Caco-2 (cell line): ENCODE measurements around the gene IFNK. TPM values are rescaled to one million over a fixed set of nuclear protein-coding genes. Genes with fewer than 3 reads are reported as not detected.
"Not testable (repeated sequence)": the region's sequence is repeated elsewhere in the genome, so short reads cannot be mapped to it uniquely, and the experiment has no call there.

Experiments
- BruUV-seq: library from RNA; stranded (reverse); fragments of 400-500 nt; replicated peaks from 2 replicates; lab custom pipeline; 2021; lab: Mats Ljungman, UMichigan
- CTCF ChIA-PET: fragments of 300-600 bp; sonication (Branson Sonifier 250); formaldehyde crosslinking; loops from one replicate; lab custom pipeline; 2022; ENCODE audit warnings: antibody characterized with exemption; lab: Charles Lee
- POLR2A ChIA-PET: fragments of 300-600 bp; sonication (Branson Sonifier 250); formaldehyde crosslinking; loops from one replicate; lab custom pipeline; 2022; ENCODE audit warnings: antibody characterized with exemption; lab: Charles Lee
- DNase-seq, 2 experiments: peaks; one replicate each; pipeline versions ENCODE4 v3.0.0 to v3.0.0-alpha.2; 2020 to 2022
- H3K27me3 ChIP-seq: replicated peaks from 2 replicates; pipeline ENCODE4 v1.6.0; 2011; ENCODE audit warnings: low read length; ENCODE audit not compliant: control insufficient read depth, insufficient read depth
- H3K36me3 ChIP-seq: 2 replicates; pipeline ENCODE4 v1.5.1; 2011; ENCODE audit warnings: low read length; ENCODE audit not compliant: control insufficient read depth, insufficient read depth
- H3K4me1 ChIP-seq: fragments of 250-450 bp; sonication (Bioruptor Pico); 2 replicates; pipeline ENCODE4 v1.5.1; 2020; ENCODE audit warnings: mild to moderate bottlenecking
- H3K4me3 ChIP-seq: 2 replicates; pipeline ENCODE4 v1.5.1; 2011; ENCODE audit warnings: low read depth, mild to moderate bottlenecking, control low read depth, low read length
- H3K9me3 ChIP-seq: fragments of 250-450 bp; sonication (Bioruptor Pico); 2 replicates; pipeline ENCODE4 v1.5.1; 2020; ENCODE audit warnings: mild to moderate bottlenecking, moderate library complexity
- H3K27ac Mint-ChIP-seq: one replicate; pipeline ENCODE4 v1.8.0; 2022; ENCODE audit warnings: mixed read lengths; ENCODE audit not compliant: unreplicated experiment
- H3K27me3 Mint-ChIP-seq: one replicate; pipeline ENCODE4 v1.8.0; 2022; ENCODE audit warnings: mixed read lengths; ENCODE audit not compliant: insufficient read depth, unreplicated experiment
- H3K36me3 Mint-ChIP-seq: one replicate; pipeline ENCODE4 v1.8.0; 2022; ENCODE audit warnings: mild to moderate bottlenecking, mixed read lengths; ENCODE audit not compliant: insufficient read depth, unreplicated experiment
- H3K4me1 Mint-ChIP-seq: one replicate; pipeline ENCODE4 v1.8.0; 2022; ENCODE audit warnings: low read depth, mixed read lengths; ENCODE audit not compliant: unreplicated experiment
- H3K4me3 Mint-ChIP-seq: one replicate; pipeline ENCODE4 v1.8.0; 2022; ENCODE audit warnings: mild to moderate bottlenecking, moderate library complexity, mixed read lengths; ENCODE audit not compliant: unreplicated experiment
- H3K9me3 Mint-ChIP-seq: one replicate; pipeline ENCODE4 v1.8.0; 2022; ENCODE audit warnings: mixed read lengths; ENCODE audit not compliant: unreplicated experiment
- intact Hi-C: fragments of 100-400 bp; cut with micrococcal nuclease; formaldehyde crosslinking; loops from one replicate; pipeline ENCODE4 v1.10.0; 2022; ENCODE audit not compliant: unreplicated experiment
- total RNA-seq: library from RNA; stranded (reverse); gene quantifications from 2 replicates; pipeline ENCODE4 v1.2.3, GENCODE V29; 2022
- TF ChIP-seq, protein P1 (sequence below), 2 experiments: fragments of 200-600 bp in 1 of 2; IDR thresholded peaks; 1 replicate in 1 of 2; 2 replicates in 1 of 2; pipeline versions ENCODE4 v1.5.1 to v1.8.0; 2011 to 2022; ENCODE audit warnings: antibody characterized with exemption in 1 of 2, control low read depth in 1 of 2, inconsistent platforms in 1 of 2, low read depth in 1 of 2, low read length in 1 of 2, mild to moderate bottlenecking in 1 of 2, moderate library complexity in 1 of 2; ENCODE audit not compliant: insufficient read depth in 1 of 2, severe bottlenecking in 1 of 2, unreplicated experiment in 1 of 2

Gene IFNK
- total RNA-seq, 1 experiment from 2014 or later, result not detected

DNA sequence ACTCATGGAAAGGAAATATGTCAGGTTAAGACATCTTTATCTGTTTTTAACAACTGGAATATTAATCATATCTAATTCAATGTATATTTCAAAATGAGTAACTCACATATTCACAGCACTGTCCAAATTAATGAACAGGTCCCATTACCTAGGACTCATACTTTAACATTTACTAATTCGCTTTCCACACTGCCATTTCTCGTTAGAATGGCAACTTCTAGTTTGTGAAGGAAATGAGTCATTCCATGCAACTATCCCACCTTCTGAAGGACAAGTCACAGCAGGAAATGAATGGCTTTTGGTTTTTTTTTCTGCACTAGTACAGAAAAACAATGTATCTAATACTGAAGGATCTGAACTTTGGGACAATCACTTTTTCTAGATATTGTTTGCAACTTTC lies 24.6 kb upstream of the IFNK start:
- intact Hi-C loops, result no loop called here

GRCh38 chr9:27500902-27501301 lies 23.2 kb upstream of the IFNK start:
- DNase-seq, POLR2A ChIA-PET, H3K36me3 ChIP-seq, H3K27me3 ChIP-seq, H3K4me1 Mint-ChIP-seq, H3K36me3 Mint-ChIP-seq, H3K4me3 Mint-ChIP-seq, intact Hi-C loops, H3K27ac Mint-ChIP-seq, H3K9me3 Mint-ChIP-seq, BruUV-seq, H3K27me3 Mint-ChIP-seq, H3K4me3 ChIP-seq, CTCF ChIA-PET, H3K4me1 ChIP-seq, H3K9me3 ChIP-seq: not testable (repeated sequence)

More for the DNA sequence above, 24.6 kb upstream of the IFNK start:
- no peaks in the 10 kb centered on the region for H3K4me1 ChIP-seq
- Mint-ChIP-seq H3K27ac (no peak overlapping the region), H3K9me3 (no peaks in the 10 kb centered on the region), H3K27me3 (no peaks in the 10 kb centered on the region), H3K4me3 (no peak overlapping the region), H3K36me3 (peaks cover 5% of the 10 kb centered on the region), H3K4me1 (no peaks in the 10 kb centered on the region)
- ChIA-PET POLR2A (no interaction called here), CTCF (no interaction called here)
- BruUV-seq, result no TSS peak
- H3K9me3 ChIP-seq, result no peaks in the 10 kb centered on the region
- no peak overlapping the region for H3K4me3 ChIP-seq
- no peaks in the 10 kb centered on the region for H3K27me3 ChIP-seq
- TF ChIP-seq, protein P1, sequence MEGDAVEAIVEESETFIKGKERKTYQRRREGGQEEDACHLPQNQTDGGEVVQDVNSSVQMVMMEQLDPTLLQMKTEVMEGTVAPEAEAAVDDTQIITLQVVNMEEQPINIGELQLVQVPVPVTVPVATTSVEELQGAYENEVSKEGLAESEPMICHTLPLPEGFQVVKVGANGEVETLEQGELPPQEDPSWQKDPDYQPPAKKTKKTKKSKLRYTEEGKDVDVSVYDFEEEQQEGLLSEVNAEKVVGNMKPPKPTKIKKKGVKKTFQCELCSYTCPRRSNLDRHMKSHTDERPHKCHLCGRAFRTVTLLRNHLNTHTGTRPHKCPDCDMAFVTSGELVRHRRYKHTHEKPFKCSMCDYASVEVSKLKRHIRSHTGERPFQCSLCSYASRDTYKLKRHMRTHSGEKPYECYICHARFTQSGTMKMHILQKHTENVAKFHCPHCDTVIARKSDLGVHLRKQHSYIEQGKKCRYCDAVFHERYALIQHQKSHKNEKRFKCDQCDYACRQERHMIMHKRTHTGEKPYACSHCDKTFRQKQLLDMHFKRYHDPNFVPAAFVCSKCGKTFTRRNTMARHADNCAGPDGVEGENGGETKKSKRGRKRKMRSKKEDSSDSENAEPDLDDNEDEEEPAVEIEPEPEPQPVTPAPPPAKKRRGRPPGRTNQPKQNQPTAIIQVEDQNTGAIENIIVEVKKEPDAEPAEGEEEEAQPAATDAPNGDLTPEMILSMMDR (IDR thresholded peaks at IDR 0.05; ENCODE audit: insufficient read depth in 1 of 2, low read depth in 1 of 2, low read length in 1 of 2, severe bottlenecking in 1 of 2, unreplicated experiment in 1 of 2), result no peak
- H3K36me3 ChIP-seq, result no peaks in the 10 kb centered on the region
- no peak for DNase-seq

DNA sequence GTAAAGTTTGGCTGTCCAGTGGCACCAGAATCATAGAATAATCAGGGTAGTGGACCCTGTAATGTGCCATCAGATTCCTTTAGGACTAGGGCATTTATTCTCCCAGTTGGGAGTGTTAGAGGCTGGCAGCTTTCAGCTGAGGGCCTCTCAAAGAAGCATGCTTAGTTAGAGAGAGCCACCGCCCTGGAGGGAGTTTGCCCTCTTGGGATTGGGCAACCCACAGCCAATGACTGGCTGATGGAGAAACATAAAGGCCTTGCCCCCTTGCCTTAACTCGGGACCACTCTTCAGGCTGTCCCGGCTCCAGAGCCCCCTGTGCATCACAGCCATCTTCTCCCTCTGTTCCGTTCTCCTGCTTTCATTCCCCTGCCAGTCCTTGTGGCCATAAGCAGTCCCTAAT lies 20.5 kb upstream of the IFNK start:
- CTCF ChIA-PET, result no interaction called here
- H3K36me3 Mint-ChIP-seq, result peaks cover 5% of the 10 kb centered on the region
- H3K27me3 Mint-ChIP-seq, result no peaks in the 10 kb centered on the region
- POLR2A ChIA-PET, result no interaction called here
- TF ChIP-seq, protein P1 (IDR thresholded peaks at IDR 0.05; ENCODE audit: insufficient read depth in 1 of 2, low read depth in 1 of 2, low read length in 1 of 2, severe bottlenecking in 1 of 2, unreplicated experiment in 1 of 2), result no peak
- BruUV-seq, result no TSS peak
- Histone ChIP-seq H3K4me3 (no peak overlapping the region), H3K4me1 (no peaks in the 10 kb centered on the region), H3K27me3 (no peaks in the 10 kb centered on the region), H3K36me3 (no peaks in the 10 kb centered on the region), H3K9me3 (no peaks in the 10 kb centered on the region)
- intact Hi-C loops, result no loop called here
- no peaks in the 10 kb centered on the region for H3K4me1 Mint-ChIP-seq
- H3K9me3 Mint-ChIP-seq, result no peaks in the 10 kb centered on the region
- DNase-seq, result no peak
- no peak overlapping the region for H3K4me3 Mint-ChIP-seq
- H3K27ac Mint-ChIP-seq, result no peak overlapping the region

- Mint-ChIP-seq H3K4me3 (no peak overlapping the region), H3K9me3 (no peaks in the 10 kb centered on the region), H3K27me3 (no peaks in the 10 kb centered on the region), H3K4me1 (no peaks in the 10 kb centered on the region), H3K36me3 (peaks cover 5% of the 10 kb centered on the region), H3K27ac (no peak overlapping the region)
- Histone ChIP-seq H3K27me3 (no peaks in the 10 kb centered on the region), H3K4me3 (no peak overlapping the region), H3K9me3 (no peaks in the 10 kb centered on the region), H3K36me3 (no peaks in the 10 kb centered on the region), H3K4me1 (no peaks in the 10 kb centered on the region)
- intact Hi-C loops, result no loop called here
- DNase-seq, result no peak
- TF ChIP-seq, protein P1 (IDR thresholded peaks at IDR 0.05; ENCODE audit: insufficient read depth in 1 of 2, low read depth in 1 of 2, low read length in 1 of 2, severe bottlenecking in 1 of 2, unreplicated experiment in 1 of 2), result no peak
- ChIA-PET POLR2A (no interaction called here), CTCF (no interaction called here)
- BruUV-seq, result no TSS peak
Observed at GRCh38 chr9:27504259-27504658, 19.8 kb upstream of the IFNK start.
